ENCODE measurements around the gene XPO6.

XPO6 gene

DNA sequence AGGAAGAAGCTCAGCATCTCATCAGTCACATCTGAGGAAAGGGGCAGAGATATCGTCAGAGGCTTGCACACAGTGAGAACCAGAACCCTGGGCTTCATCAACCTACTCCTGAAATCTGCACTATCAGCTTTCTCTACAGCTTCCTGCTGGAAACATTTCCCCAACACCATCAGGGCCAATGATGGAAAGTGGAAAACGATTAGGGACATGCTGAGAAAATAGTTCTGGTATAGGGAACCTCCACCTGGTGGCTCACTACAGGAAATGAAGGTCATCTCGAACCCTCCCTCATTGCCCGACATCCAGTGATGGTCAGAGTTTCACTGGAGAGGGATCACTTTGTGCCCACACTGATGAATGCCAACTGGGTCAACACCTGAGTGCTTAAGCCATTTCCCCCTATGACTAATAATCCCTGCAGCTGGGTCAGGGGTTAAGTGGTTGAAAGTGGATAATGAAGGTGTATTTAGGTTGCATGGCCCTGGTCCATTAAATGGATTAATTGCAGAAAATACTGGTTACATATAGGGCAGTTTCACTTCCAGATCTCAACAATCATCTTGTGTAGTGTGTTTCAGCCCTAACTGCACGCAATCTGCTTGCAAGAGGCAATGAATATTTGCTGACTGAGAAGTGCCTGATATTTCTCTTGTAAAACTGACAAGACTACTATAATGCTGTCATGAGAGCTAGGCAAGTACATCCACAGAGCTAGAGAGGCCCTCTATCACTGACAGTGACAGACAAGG is 105.1 kb downstream of the XPO6 start:
- no peak overlapping the region for H3K4me3 ChIP-seq (ENCODE audit: control insufficient read depth, low read depth, low read length)
- no peak for DNase-seq (ENCODE audit: low read depth)
- TF ChIP-seq CTCF (IDR thresholded peaks at IDR 0.05; ENCODE audit: control insufficient read depth, insufficient read depth, low read depth, low read length, missing control alignments), result no peak

- no peak for DNase-seq (ENCODE audit: low read depth)
- TF ChIP-seq CTCF (IDR thresholded peaks at IDR 0.05; ENCODE audit: control insufficient read depth, insufficient read depth, low read depth, low read length, missing control alignments), result no peak
- H3K4me3 ChIP-seq (ENCODE audit: control insufficient read depth, low read depth, low read length), result no peak overlapping the region
Observed at GRCh38 chr16:28105954-28106353, 105.8 kb downstream of the XPO6 start.

- no peak overlapping the region for H3K4me3 ChIP-seq (ENCODE audit: control insufficient read depth, low read depth, low read length)
- TF ChIP-seq CTCF (IDR thresholded peaks at IDR 0.05; ENCODE audit: control insufficient read depth, insufficient read depth, low read depth, low read length, missing control alignments), result no peak
- no peak for DNase-seq (ENCODE audit: low read depth)
Observed at GRCh38 chr16:28105297-28105696, 106.5 kb downstream of the XPO6 start.

DNA sequence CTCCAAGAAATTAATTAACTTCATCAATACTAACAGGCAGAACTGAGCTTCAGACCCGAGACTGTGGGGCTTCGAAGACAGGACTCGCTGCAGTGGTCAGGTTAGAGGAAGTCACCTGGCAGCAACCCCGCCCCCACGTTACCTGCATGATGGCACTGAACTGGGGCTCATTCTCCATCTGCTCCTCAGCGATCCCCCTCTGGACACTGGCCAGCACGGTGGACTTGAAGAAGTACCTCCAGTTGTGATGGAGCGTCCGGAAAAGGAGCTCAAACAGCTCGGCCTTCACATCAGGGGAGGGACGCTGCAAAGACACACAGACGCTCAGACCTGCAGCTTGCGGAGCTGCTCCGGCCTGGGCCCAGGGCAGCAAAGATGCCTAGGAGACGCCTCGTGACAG is 107.4 kb downstream of the XPO6 start:
- no peak overlapping the region for H3K4me3 ChIP-seq (ENCODE audit: control insufficient read depth, low read depth, low read length)
- TF ChIP-seq CTCF (IDR thresholded peaks at IDR 0.05; ENCODE audit: control insufficient read depth, insufficient read depth, low read depth, low read length, missing control alignments), result no peak
- no peak for DNase-seq (ENCODE audit: low read depth)

DNA sequence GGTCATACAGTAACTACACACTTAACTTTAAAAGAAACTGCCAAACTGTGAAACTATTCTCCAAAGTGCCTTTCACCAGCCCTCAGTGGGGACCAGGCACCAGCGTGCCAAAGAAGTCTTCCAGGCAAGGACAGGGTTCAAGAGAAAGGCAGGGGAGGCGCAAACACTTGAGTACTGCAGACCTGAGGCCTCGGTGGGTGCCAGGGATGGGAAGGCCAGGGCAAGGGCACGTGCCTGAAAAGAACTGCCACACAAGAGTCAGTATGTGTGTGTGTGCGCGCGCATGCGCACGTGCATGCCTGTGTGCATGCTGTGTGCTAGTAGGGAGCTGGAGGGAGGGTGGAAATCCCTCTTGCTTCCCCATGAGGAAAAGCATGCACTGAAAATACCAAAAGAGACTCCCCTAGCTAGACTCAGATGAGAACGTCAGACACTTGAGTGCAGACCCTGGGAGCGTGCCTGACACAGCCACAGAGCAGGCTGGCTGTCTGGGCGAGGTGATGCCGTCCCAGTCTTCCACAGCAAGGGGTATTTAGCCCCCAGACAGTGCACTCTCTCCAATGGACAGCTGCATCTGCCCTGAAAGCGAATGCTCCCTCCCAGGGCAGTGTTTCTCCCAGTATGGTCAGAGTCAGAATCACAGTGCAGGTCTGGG is 108.1 kb downstream of the XPO6 start:
- DNase-seq (ENCODE audit: low read depth), result no peak
- no peak overlapping the region for H3K4me3 ChIP-seq (ENCODE audit: control insufficient read depth, low read depth, low read length)
- no peak for TF ChIP-seq CTCF (IDR thresholded peaks at IDR 0.05; ENCODE audit: control insufficient read depth, insufficient read depth, low read depth, low read length, missing control alignments)

- no peak overlapping the region for H3K4me3 ChIP-seq (ENCODE audit: control insufficient read depth, low read depth, low read length)
- DNase-seq (ENCODE audit: low read depth), result no peak
- no peak for TF ChIP-seq CTCF (IDR thresholded peaks at IDR 0.05; ENCODE audit: control insufficient read depth, insufficient read depth, low read depth, low read length, missing control alignments)
Observed at GRCh38 chr16:28101533-28101890, 110.3 kb downstream of the XPO6 start.

All from AG09309 (cell line).